GM18498 (cell line): ENCODE results near the gene ITGB1.
"Not testable (repeated sequence)": the region's sequence is repeated elsewhere in the genome, so short reads cannot be mapped to it uniquely, and the experiment has no call there.

Experiments
- ATAC-seq: cut with Tn5 transposase; IDR thresholded peaks from one replicate; pipeline ENCODE4 v1.9.1; 2021; ENCODE audit warnings: mild to moderate bottlenecking, moderate library complexity; ENCODE audit not compliant: unreplicated experiment

The ITGB1 gene

GRCh38 chr10:32958085-32959005, at the start of gene ITGB1:
TSS of gene ITGB1 (minus strand) at chr10:32958230. CDS start at chr10:32935558, 22,672 bp downstream.
- ATAC-seq = peak; percentile 83

GRCh38 chr10:33006342-33006887, 48.4 kb upstream of the ITGB1 start:
- no peak for ATAC-seq

GRCh38 chr10:33005322-33006301, 47.6 kb upstream of the ITGB1 start:
- ATAC-seq = peak; percentile 76

GRCh38 chr10:33001908-33002492, 44.0 kb upstream of the ITGB1 start:
- no peak for ATAC-seq

GRCh38 chr10:32998060-32998581, 40.1 kb upstream of the ITGB1 start:
- ATAC-seq = not testable (repeated sequence)

GRCh38 chr10:32995751-32996150, 37.7 kb upstream of the ITGB1 start:
- peak; percentile 83 for ATAC-seq

GRCh38 chr10:32995066-32995622, 37.1 kb upstream of the ITGB1 start:
- ATAC-seq = no peak

- not testable (repeated sequence) for ATAC-seq
Observed at GRCh38 chr10:32994632-32995031, 36.6 kb upstream of the ITGB1 start.

GRCh38 chr10:32992310-32992709, 34.3 kb upstream of the ITGB1 start:
- ATAC-seq = not testable (repeated sequence)

- ATAC-seq = no peak
Observed at GRCh38 chr10:32990811-32991210, 32.8 kb upstream of the ITGB1 start.

GRCh38 chr10:32988604-32989003, 30.6 kb upstream of the ITGB1 start:
- ATAC-seq = no peak

GRCh38 chr10:32987172-32987571, 29.1 kb upstream of the ITGB1 start:
- no peak for ATAC-seq

GRCh38 chr10:32985775-32986350, 27.8 kb upstream of the ITGB1 start:
- ATAC-seq = no peak

GRCh38 chr10:32985341-32985764, 27.3 kb upstream of the ITGB1 start:
- ATAC-seq = no peak

- ATAC-seq = no peak
Observed at GRCh38 chr10:32984003-32984600, 26.1 kb upstream of the ITGB1 start.

- no peak for ATAC-seq
Observed at GRCh38 chr10:32982911-32983909, 25.2 kb upstream of the ITGB1 start.

- no peak for ATAC-seq
Observed at GRCh38 chr10:32982293-32982709, 24.3 kb upstream of the ITGB1 start.

GRCh38 chr10:32981760-32982159, 23.7 kb upstream of the ITGB1 start:
- ATAC-seq = no peak
